HepG2 (cell line): ENCODE measurements around the gene CBR4. TPM values are rescaled to one million over a fixed set of nuclear protein-coding genes. Genes with fewer than 3 reads are reported as not detected.

ENCODE experiments used
- ATF1 ChIP-seq: IDR thresholded peaks from 2 replicates; pipeline ENCODE4 v1.6.1; 2016; ENCODE audit warnings: mild to moderate bottlenecking, control low read depth
- FLYWCH1 ChIP-seq: sonication (generic); formaldehyde crosslinking; IDR thresholded peaks from 2 replicates; pipeline ENCODE4 v1.8.1; 2023; ENCODE audit warnings: mild to moderate bottlenecking, missing genetic modification reagents
- HMGA1 ChIP-seq: sonication (generic); formaldehyde crosslinking; conservative IDR thresholded peaks from 2 replicates; pipeline ENCODE4 v1.4.0; 2020; ENCODE audit warnings: missing genetic modification reagents
- IRX3 ChIP-seq: sonication (generic); formaldehyde crosslinking; IDR thresholded peaks from 2 replicates; pipeline ENCODE4 v1.8.1; 2023; ENCODE audit warnings: mild to moderate bottlenecking, low read depth, missing genetic modification reagents, borderline replicate concordance
- KDM3A ChIP-seq: IDR thresholded peaks from 2 replicates; pipeline ENCODE4 v1.6.1; 2018; ENCODE audit warnings: low read depth, missing compliant biosample characterization
- LCORL ChIP-seq, 2 experiments: fragments of 450-650 bp in 1 of 2; sonication (generic) in 1 of 2; formaldehyde crosslinking in 1 of 2; IDR thresholded peaks; 2 replicates each; pipeline versions ENCODE4 v1.5.0 to v1.6.1; 2017 to 2020; ENCODE audit warnings: antibody characterized with exemption in 1 of 2, missing genetic modification reagents in 1 of 2
- PHF5A ChIP-seq: IDR thresholded peaks from one replicate; pipeline ENCODE4 v1.6.1; 2018; ENCODE audit warnings: low read depth, missing genetic modification reagents; ENCODE audit not compliant: unreplicated experiment
- RFXANK ChIP-seq: IDR thresholded peaks from 2 replicates; pipeline ENCODE4 v1.6.1; 2016
- SAP130 ChIP-seq: IDR thresholded peaks from 2 replicates; pipeline ENCODE4 v1.6.1; 2016; ENCODE audit warnings: low read depth
- SCMH1 ChIP-seq: sonication (generic); formaldehyde crosslinking; IDR thresholded peaks from 2 replicates; pipeline ENCODE4 v1.9.0; 2021; ENCODE audit warnings: missing genetic modification reagents, mild to moderate bottlenecking, borderline replicate concordance
- SRSF9 ChIP-seq: fragments of 200-400 bp; formaldehyde crosslinking; IDR thresholded peaks from 2 replicates; pipeline ENCODE4 v1.6.1; 2018; ENCODE audit warnings: borderline replicate concordance, mild to moderate bottlenecking, low read depth, low read length; ENCODE audit not compliant: insufficient read depth, poor library complexity, severe bottlenecking
- STAT5B ChIP-seq: sonication (generic); formaldehyde crosslinking; IDR thresholded peaks from 2 replicates; pipeline ENCODE4 v1.4.0; 2020; ENCODE audit warnings: missing genetic modification reagents
- ZBTB8A ChIP-seq: sonication (generic); formaldehyde crosslinking; IDR thresholded peaks from 2 replicates; pipeline ENCODE4 v1.4.0; 2020; ENCODE audit warnings: mild to moderate bottlenecking, low read depth, missing genetic modification reagents, borderline replicate concordance
- ZNF20 ChIP-seq: sonication (generic); formaldehyde crosslinking; IDR thresholded peaks from 2 replicates; pipeline ENCODE4 v1.4.0; 2020; ENCODE audit warnings: mild to moderate bottlenecking, moderate library complexity, missing genetic modification reagents
- ZNF616 ChIP-seq: sonication (generic); formaldehyde crosslinking; IDR thresholded peaks from 2 replicates; pipeline ENCODE4 v1.5.0; 2020; ENCODE audit warnings: low read depth, mild to moderate bottlenecking, missing genetic modification reagents
- polyA plus RNA-seq, 8 experiments: library from polyadenylated mRNA; depleted of rRNA in 3 of 8; stranded (reverse) in 7 of 8; unstranded in 1 of 8; fragments of >200 nt; fragmentation: Illumina TruSeq in 4 of 8; extraction: Trizol in 4 of 8; gene quantifications; 2 replicates each; pipeline versions ENCODE4 v1.2.1 to v1.2.3, GENCODE V29; 2011 to 2016; ENCODE audit warnings: low read depth in 4 of 8, missing spikeins in 1 of 8, mixed read lengths in 1 of 8; ENCODE audit not compliant: insufficient read depth in 1 of 8
- total RNA-seq, 5 experiments: library from RNA; depleted of rRNA; stranded (reverse); fragments of >200 nt; fragmentation: Illumina TruSeq; extraction: Trizol; gene quantifications; 2 replicates each; pipeline ENCODE4 v1.2.3, GENCODE V29; 2016; ENCODE audit warnings: low read depth in 1 of 5
- TF ChIP-seq, protein P1 (sequence below): sonication (generic); formaldehyde crosslinking; IDR thresholded peaks from 2 replicates; pipeline ENCODE4 v1.8.1; 2022; ENCODE audit warnings: low read depth, mild to moderate bottlenecking, missing genetic modification reagents
- TF ChIP-seq, protein P2 (sequence below): fragments of 450-650 bp; IDR thresholded peaks from 2 replicates; pipeline ENCODE4 v1.6.1; 2016
- TF ChIP-seq, protein P3 (sequence below): sonication (generic); formaldehyde crosslinking; IDR thresholded peaks from 2 replicates; pipeline ENCODE4 v1.5.0; 2020; ENCODE audit warnings: mild to moderate bottlenecking, missing genetic modification reagents, borderline replicate concordance
- TF ChIP-seq, protein P4 (sequence below): sonication (generic); formaldehyde crosslinking; IDR thresholded peaks from 2 replicates; pipeline ENCODE4 v1.4.0; 2020; ENCODE audit warnings: low read depth, mild to moderate bottlenecking, missing genetic modification reagents

CBR4 gene
- total and polyA plus RNA-seq, 2 of the 13 experiments (the other 11 are each of a cell fraction or from before 2014, with no cell fraction given): 7.3 to 20.7 TPM

DNA sequence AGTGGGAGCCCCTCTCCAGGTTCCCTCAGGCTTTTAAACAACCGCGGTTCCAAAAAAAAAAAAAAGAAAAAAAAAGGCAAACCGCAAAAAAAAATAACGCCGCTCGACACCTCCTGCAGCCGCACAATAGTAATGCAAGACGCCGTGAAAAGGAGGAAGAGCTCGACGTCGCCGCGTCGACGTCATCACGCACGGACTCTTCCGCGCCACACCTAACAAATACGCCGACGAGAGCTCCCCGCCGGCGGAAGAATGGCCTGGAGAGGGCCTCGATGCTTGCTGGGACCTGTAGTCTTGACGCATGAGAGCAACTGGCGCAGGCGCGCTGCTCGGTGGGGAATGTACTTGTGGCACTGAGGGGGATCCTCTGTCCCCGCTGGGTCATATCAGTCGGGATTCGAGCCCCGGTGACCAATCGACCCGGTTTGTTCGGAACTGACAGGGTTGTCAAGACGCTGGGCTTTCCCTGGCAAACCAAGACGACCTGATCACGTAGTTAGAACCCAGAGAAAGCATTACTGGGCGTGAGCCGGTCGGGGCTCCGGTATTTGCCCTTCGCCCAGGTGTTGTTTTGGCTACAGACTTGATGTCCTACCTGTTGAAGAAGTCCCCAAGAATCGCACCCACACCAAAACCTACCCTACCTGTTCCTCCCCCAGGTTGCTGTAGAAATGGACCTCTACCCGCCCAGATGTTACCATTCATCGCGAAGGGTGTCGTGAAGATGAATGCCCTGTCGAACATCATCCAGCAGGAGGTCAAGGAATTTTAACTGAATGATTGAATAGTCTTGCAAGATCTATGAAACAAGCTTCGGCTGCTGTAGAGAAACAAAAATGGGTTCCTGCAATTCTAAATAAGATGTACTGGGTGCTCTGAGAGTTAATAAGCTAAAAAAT, at the start of gene CBR4 (continued):
- TF ChIP-seq ZNF616 (0 out of 2 replicates have a peak, but pooled peaks have one; percentile 70), SRSF9 (no peak), FLYWCH1 (no peak), STAT5B (CRISPR knock-in tag) (no peak), LCORL (IDR thresholded peaks at IDR 0.05) (no peak), LCORL (CRISPR knock-in tag; IDR thresholded peaks at IDR 0.05) (no peak), ZNF20 (CRISPR knock-in tag) (no peak), IRX3 (CRISPR knock-in tag) (0 out of 2 replicates have a peak, but pooled peaks have one; percentile 68), ZBTB8A (no peak), SCMH1 (CRISPR knock-in tag) (no peak), ATF1 (CRISPR knock-in tag) (peak; percentile 94), SAP130 (CRISPR knock-in tag) (peak; percentile 73), PHF5A (CRISPR knock-in tag) (no peak), HMGA1 (CRISPR knock-in tag) (no peak), KDM3A (no peak), RFXANK (CRISPR knock-in tag) (no peak)
- TF ChIP-seq, protein P1, sequence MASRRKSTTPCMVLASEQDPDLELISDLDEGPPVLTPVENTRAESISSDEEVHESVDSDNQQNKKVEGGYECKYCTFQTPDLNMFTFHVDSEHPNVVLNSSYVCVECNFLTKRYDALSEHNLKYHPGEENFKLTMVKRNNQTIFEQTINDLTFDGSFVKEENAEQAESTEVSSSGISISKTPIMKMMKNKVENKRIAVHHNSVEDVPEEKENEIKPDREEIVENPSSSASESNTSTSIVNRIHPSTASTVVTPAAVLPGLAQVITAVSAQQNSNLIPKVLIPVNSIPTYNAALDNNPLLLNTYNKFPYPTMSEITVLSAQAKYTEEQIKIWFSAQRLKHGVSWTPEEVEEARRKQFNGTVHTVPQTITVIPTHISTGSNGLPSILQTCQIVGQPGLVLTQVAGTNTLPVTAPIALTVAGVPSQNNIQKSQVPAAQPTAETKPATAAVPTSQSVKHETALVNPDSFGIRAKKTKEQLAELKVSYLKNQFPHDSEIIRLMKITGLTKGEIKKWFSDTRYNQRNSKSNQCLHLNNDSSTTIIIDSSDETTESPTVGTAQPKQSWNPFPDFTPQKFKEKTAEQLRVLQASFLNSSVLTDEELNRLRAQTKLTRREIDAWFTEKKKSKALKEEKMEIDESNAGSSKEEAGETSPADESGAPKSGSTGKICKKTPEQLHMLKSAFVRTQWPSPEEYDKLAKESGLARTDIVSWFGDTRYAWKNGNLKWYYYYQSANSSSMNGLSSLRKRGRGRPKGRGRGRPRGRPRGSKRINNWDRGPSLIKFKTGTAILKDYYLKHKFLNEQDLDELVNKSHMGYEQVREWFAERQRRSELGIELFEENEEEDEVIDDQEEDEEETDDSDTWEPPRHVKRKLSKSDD: 0 out of 2 replicates have a peak, but pooled peaks have one; percentile 48
- TF ChIP-seq, protein P2, sequence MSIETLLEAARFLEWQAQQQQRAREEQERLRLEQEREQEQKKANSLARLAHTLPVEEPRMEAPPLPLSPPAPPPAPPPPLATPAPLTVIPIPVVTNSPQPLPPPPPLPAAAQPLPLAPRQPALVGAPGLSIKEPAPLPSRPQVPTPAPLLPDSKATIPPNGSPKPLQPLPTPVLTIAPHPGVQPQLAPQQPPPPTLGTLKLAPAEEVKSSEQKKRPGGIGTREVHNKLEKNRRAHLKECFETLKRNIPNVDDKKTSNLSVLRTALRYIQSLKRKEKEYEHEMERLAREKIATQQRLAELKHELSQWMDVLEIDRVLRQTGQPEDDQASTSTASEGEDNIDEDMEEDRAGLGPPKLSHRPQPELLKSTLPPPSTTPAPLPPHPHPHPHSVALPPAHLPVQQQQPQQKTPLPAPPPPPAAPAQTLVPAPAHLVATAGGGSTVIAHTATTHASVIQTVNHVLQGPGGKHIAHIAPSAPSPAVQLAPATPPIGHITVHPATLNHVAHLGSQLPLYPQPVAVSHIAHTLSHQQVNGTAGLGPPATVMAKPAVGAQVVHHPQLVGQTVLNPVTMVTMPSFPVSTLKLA: no peak
- TF ChIP-seq, protein P3, sequence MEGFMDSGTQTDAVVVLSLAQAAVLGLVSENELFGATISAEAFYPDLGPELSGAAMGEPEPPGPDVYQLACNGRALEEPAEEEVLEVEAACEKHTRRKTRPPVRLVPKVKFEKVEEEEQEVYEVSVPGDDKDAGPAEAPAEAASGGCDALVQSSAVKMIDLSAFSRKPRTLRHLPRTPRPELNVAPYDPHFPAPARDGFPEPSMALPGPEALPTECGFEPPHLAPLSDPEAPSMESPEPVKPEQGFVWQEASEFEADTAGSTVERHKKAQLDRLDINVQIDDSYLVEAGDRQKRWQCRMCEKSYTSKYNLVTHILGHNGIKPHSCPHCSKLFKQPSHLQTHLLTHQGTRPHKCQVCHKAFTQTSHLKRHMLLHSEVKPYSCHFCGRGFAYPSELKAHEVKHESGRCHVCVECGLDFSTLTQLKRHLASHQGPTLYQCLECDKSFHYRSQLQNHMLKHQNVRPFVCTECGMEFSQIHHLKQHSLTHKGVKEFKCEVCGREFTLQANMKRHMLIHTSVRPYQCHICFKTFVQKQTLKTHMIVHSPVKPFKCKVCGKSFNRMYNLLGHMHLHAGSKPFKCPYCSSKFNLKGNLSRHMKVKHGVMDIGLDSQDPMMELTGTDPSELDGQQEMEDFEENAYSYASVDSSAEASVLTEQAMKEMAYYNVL: peak; percentile 48; the same call in 1 of the 2 replicates
- TF ChIP-seq, protein P4, sequence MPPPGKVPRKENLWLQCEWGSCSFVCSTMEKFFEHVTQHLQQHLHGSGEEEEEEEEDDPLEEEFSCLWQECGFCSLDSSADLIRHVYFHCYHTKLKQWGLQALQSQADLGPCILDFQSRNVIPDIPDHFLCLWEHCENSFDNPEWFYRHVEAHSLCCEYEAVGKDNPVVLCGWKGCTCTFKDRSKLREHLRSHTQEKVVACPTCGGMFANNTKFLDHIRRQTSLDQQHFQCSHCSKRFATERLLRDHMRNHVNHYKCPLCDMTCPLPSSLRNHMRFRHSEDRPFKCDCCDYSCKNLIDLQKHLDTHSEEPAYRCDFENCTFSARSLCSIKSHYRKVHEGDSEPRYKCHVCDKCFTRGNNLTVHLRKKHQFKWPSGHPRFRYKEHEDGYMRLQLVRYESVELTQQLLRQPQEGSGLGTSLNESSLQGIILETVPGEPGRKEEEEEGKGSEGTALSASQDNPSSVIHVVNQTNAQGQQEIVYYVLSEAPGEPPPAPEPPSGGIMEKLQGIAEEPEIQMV (CRISPR knock-in tag): no peak
